Activated naive CD8-positive, alpha-beta T cell treated with anti-CD3 and anti-CD28 coated beads, Interleukin-2, amount 10 ng/mL, durations not matched to agents 7 days and 5 days (primary cell): ENCODE results near the gene CACHD1. TPM values are rescaled to one million over a fixed set of nuclear protein-coding genes. Genes with fewer than 3 reads are reported as not detected.

Experiments used
- ATAC-seq: fragments of 150-1000 bp; cut with Tn5 transposase; one replicate; pipeline ENCODE4 v1.10.0; 2021; ENCODE audit warnings: low read depth, moderate library complexity
- POLR2A ChIA-PET: fragments of 350-600 bp; sonication (Branson Sonifier 250); formaldehyde crosslinking; loops from one replicate; lab custom pipeline; 2021; ENCODE audit warnings: antibody characterized with exemption; lab: Charles Lee
- DNase-seq: peaks from one replicate; pipeline ENCODE4 v3.0.0; 2021
- H3K27ac Mint-ChIP-seq: one replicate; pipeline ENCODE4 v1.8.0; 2022; ENCODE audit warnings: mild to moderate bottlenecking, mixed read lengths
- H3K27me3 Mint-ChIP-seq: one replicate; pipeline ENCODE4 v1.8.0; 2022; ENCODE audit warnings: mild to moderate bottlenecking, moderate library complexity, mixed read lengths
- H3K36me3 Mint-ChIP-seq: one replicate; pipeline ENCODE4 v1.8.0; 2021; ENCODE audit warnings: mild to moderate bottlenecking, mixed read lengths
- H3K4me1 Mint-ChIP-seq: one replicate; pipeline ENCODE4 v1.8.0; 2021; ENCODE audit warnings: mixed read lengths
- H3K4me3 Mint-ChIP-seq: one replicate; pipeline ENCODE4 v1.8.0; 2022; ENCODE audit warnings: mild to moderate bottlenecking, moderate library complexity, mixed read lengths
- H3K9me3 Mint-ChIP-seq: one replicate; pipeline ENCODE4 v1.8.0; 2021; ENCODE audit warnings: mixed read lengths
- total RNA-seq, 2 experiments: library from RNA; stranded (reverse); gene quantifications; one replicate each; pipeline ENCODE4 v1.2.3, GENCODE V29; 2021

CACHD1 gene
- total RNA-seq, 2 experiments from 2014 or later = 0.82 to 0.91 TPM

- Mint-ChIP-seq H3K27me3 (no peaks in the 10 kb centered on the region), H3K4me1 (peaks cover 15% of the 10 kb centered on the region), H3K36me3 (no peaks in the 10 kb centered on the region), H3K27ac (no peak overlapping the region), H3K9me3 (no peaks in the 10 kb centered on the region), H3K4me3 (no peak overlapping the region)
- DNase-seq = no peak
- ATAC-seq = no peak
- POLR2A ChIA-PET = no interaction called here
These were observed 23.9 kb downstream of the CACHD1 start for GRCh38 chr1:64493831-64494230.

GRCh38 chr1:64494659-64495058 lies 24.7 kb downstream of the CACHD1 start:
- Mint-ChIP-seq H3K36me3 (no peaks in the 10 kb centered on the region), H3K4me3 (no peak overlapping the region), H3K27ac (no peak overlapping the region), H3K27me3 (no peaks in the 10 kb centered on the region), H3K9me3 (no peaks in the 10 kb centered on the region), H3K4me1 (peaks cover 15% of the 10 kb centered on the region)
- DNase-seq = no peak
- POLR2A ChIA-PET = no interaction called here
- no peak for ATAC-seq

- Mint-ChIP-seq H3K9me3 (no peaks in the 10 kb centered on the region), H3K4me1 (peaks cover 10% of the 10 kb centered on the region), H3K27ac (no peak overlapping the region), H3K27me3 (no peaks in the 10 kb centered on the region), H3K36me3 (no peaks in the 10 kb centered on the region), H3K4me3 (no peak overlapping the region)
- POLR2A ChIA-PET = interaction anchor here (0.8 kb wide), 1 partner anchor 47 kb away, joined by 3 read pairs; no protein-coding TSS in a partner anchor
- ATAC-seq = no peak
- DNase-seq = no peak
These were observed 25.9 kb downstream of the CACHD1 start for GRCh38 chr1:64495878-64496277.

- DNase-seq = no peak
- H3K27ac Mint-ChIP-seq = no peak overlapping the region
- H3K9me3 Mint-ChIP-seq = no peaks in the 10 kb centered on the region
- H3K4me3 Mint-ChIP-seq = no peak overlapping the region
- no peaks in the 10 kb centered on the region for H3K27me3 Mint-ChIP-seq
- POLR2A ChIA-PET = no interaction called here
- no peak for ATAC-seq
- no peaks in the 10 kb centered on the region for H3K36me3 Mint-ChIP-seq
- peaks cover 10% of the 10 kb centered on the region for H3K4me1 Mint-ChIP-seq
These were observed 26.7 kb downstream of the CACHD1 start for GRCh38 chr1:64496606-64497005.

- no peaks in the 10 kb centered on the region for H3K27me3 Mint-ChIP-seq
- H3K4me1 Mint-ChIP-seq = peaks cover 10% of the 10 kb centered on the region
- POLR2A ChIA-PET = no interaction called here
- H3K4me3 Mint-ChIP-seq = no peak overlapping the region
- H3K36me3 Mint-ChIP-seq = no peaks in the 10 kb centered on the region
- no peak overlapping the region for H3K27ac Mint-ChIP-seq
- no peak for ATAC-seq
- no peak for DNase-seq
- no peaks in the 10 kb centered on the region for H3K9me3 Mint-ChIP-seq
These were observed 27.4 kb downstream of the CACHD1 start for GRCh38 chr1:64497088-64497883.

GRCh38 chr1:64498325-64498724 lies 28.4 kb downstream of the CACHD1 start:
- Mint-ChIP-seq H3K4me3 (no peak overlapping the region), H3K4me1 (peaks cover 10% of the 10 kb centered on the region), H3K27me3 (no peaks in the 10 kb centered on the region), H3K9me3 (no peaks in the 10 kb centered on the region), H3K27ac (no peak overlapping the region), H3K36me3 (no peaks in the 10 kb centered on the region)
- DNase-seq (no peak), ATAC-seq (no peak)
- POLR2A ChIA-PET = no interaction called here

GRCh38 chr1:64499011-64499410 lies 29.1 kb downstream of the CACHD1 start:
- no peaks in the 10 kb centered on the region for H3K9me3 Mint-ChIP-seq
- H3K27me3 Mint-ChIP-seq = no peaks in the 10 kb centered on the region
- POLR2A ChIA-PET = no interaction called here
- peaks cover 10% of the 10 kb centered on the region for H3K4me1 Mint-ChIP-seq
- H3K36me3 Mint-ChIP-seq = no peaks in the 10 kb centered on the region
- ATAC-seq (no peak), DNase-seq (no peak)
- no peak overlapping the region for H3K27ac Mint-ChIP-seq
- H3K4me3 Mint-ChIP-seq = no peak overlapping the region

GRCh38 chr1:64499966-64500365 lies 30.0 kb downstream of the CACHD1 start:
- H3K4me3 Mint-ChIP-seq = no peak overlapping the region
- H3K36me3 Mint-ChIP-seq = no peaks in the 10 kb centered on the region
- no peaks in the 10 kb centered on the region for H3K9me3 Mint-ChIP-seq
- ATAC-seq = peak; percentile 56
- POLR2A ChIA-PET = no interaction called here
- DNase-seq = no peak
- peaks cover 5% of the 10 kb centered on the region for H3K4me1 Mint-ChIP-seq
- no peaks in the 10 kb centered on the region for H3K27me3 Mint-ChIP-seq
- no peak overlapping the region for H3K27ac Mint-ChIP-seq

- H3K9me3 Mint-ChIP-seq = no peaks in the 10 kb centered on the region
- H3K36me3 Mint-ChIP-seq = no peaks in the 10 kb centered on the region
- ATAC-seq (no peak), DNase-seq (no peak)
- H3K27ac Mint-ChIP-seq = no peak overlapping the region
- no peak overlapping the region for H3K4me3 Mint-ChIP-seq
- POLR2A ChIA-PET = no interaction called here
- H3K4me1 Mint-ChIP-seq = peaks cover 11% of the 10 kb centered on the region
- no peaks in the 10 kb centered on the region for H3K27me3 Mint-ChIP-seq
These were observed 32.2 kb downstream of the CACHD1 start for GRCh38 chr1:64502083-64502482.

- ATAC-seq = no peak
- Mint-ChIP-seq H3K36me3 (no peaks in the 10 kb centered on the region), H3K4me1 (peaks cover 14% of the 10 kb centered on the region), H3K9me3 (no peaks in the 10 kb centered on the region), H3K27ac (no peak overlapping the region), H3K4me3 (no peak overlapping the region), H3K27me3 (no peaks in the 10 kb centered on the region)
- POLR2A ChIA-PET = no interaction called here
- DNase-seq = no peak
These were observed 33.0 kb downstream of the CACHD1 start for GRCh38 chr1:64502931-64503330.

- peak overlapping the region; percentile 92 for H3K4me3 Mint-ChIP-seq
- H3K9me3 Mint-ChIP-seq = no peaks in the 10 kb centered on the region
- peaks cover 14% of the 10 kb centered on the region for H3K4me1 Mint-ChIP-seq
- DNase-seq (peak; percentile 69), ATAC-seq (peak; percentile 71)
- H3K27me3 Mint-ChIP-seq = no peaks in the 10 kb centered on the region
- POLR2A ChIA-PET = no interaction called here
- no peaks in the 10 kb centered on the region for H3K36me3 Mint-ChIP-seq
- peak overlapping the region; percentile 90 for H3K27ac Mint-ChIP-seq
These were observed 35.5 kb downstream of the CACHD1 start for GRCh38 chr1:64505232-64505943.

- DNase-seq (no peak), ATAC-seq (peak; percentile 37)
- no peaks in the 10 kb centered on the region for H3K36me3 Mint-ChIP-seq
- peak overlapping the region; percentile 90 for H3K27ac Mint-ChIP-seq
- peak overlapping the region; percentile 92 for H3K4me3 Mint-ChIP-seq
- H3K27me3 Mint-ChIP-seq = no peaks in the 10 kb centered on the region
- POLR2A ChIA-PET = no interaction called here
- peaks cover 14% of the 10 kb centered on the region for H3K4me1 Mint-ChIP-seq
- H3K9me3 Mint-ChIP-seq = no peaks in the 10 kb centered on the region
These were observed 36.2 kb downstream of the CACHD1 start for GRCh38 chr1:64505944-64506655.

- ATAC-seq (no peak), DNase-seq (no peak)
- POLR2A ChIA-PET = interaction anchor here (0.5 kb wide), 1 partner anchor 35 kb away, joined by 4 read pairs; no protein-coding TSS in a partner anchor
- Mint-ChIP-seq H3K27me3 (no peaks in the 10 kb centered on the region), H3K4me3 (no peak overlapping the region), H3K9me3 (no peaks in the 10 kb centered on the region), H3K36me3 (no peaks in the 10 kb centered on the region), H3K4me1 (peaks cover 14% of the 10 kb centered on the region), H3K27ac (no peak overlapping the region)
These were observed 38.7 kb downstream of the CACHD1 start for GRCh38 chr1:64508629-64509028.
